SK-N-SH treated with all-trans-retinoic acid at 6 μM for 48 hours (cell line): ENCODE results near the gene ARID3A.

Experiments used
- ARNTL ChIP-seq: fragments of 450-650 bp; formaldehyde crosslinking; IDR thresholded peaks from 2 replicates; pipeline ENCODE4 v1.5.0; 2020; ENCODE audit warnings: low read depth, mild to moderate bottlenecking, moderate library complexity, borderline replicate concordance
- CREB5 ChIP-seq: fragments of 250-450 bp; sonication (Bioruptor Pico); IDR thresholded peaks from 2 replicates; pipeline ENCODE4 v1.5.1; 2020; ENCODE audit warnings: low read depth, mild to moderate bottlenecking, moderate library complexity
- CSDC2 ChIP-seq: fragments of 250-450 bp; sonication (Bioruptor Pico); IDR thresholded peaks from 2 replicates; pipeline ENCODE4 v1.5.0; 2020; ENCODE audit warnings: mild to moderate bottlenecking, moderate library complexity
- RARB ChIP-seq: fragments of 250-450 bp; sonication (Bioruptor Pico); IDR thresholded peaks from 2 replicates; pipeline ENCODE4 v1.8.0; 2021; ENCODE audit warnings: mild to moderate bottlenecking, moderate library complexity
- TCF4 ChIP-seq: fragments of 250-450 bp; sonication (Bioruptor Pico); IDR thresholded peaks from 2 replicates; pipeline ENCODE4 v1.8.0; 2021; ENCODE audit warnings: mild to moderate bottlenecking, moderate library complexity, borderline replicate concordance
- TSHZ2 ChIP-seq: fragments of 250-450 bp; sonication (Bioruptor Pico); IDR thresholded peaks from 2 replicates; pipeline ENCODE4 v1.5.0; 2020; ENCODE audit warnings: mild to moderate bottlenecking, moderate library complexity
- ZFP3 ChIP-seq: fragments of 250-450 bp; sonication (Bioruptor Pico); IDR thresholded peaks from 2 replicates; pipeline ENCODE4 v1.5.0; 2020; ENCODE audit warnings: mild to moderate bottlenecking, moderate library complexity
- ZFP30 ChIP-seq: fragments of 450-650 bp; formaldehyde crosslinking; IDR thresholded peaks from 2 replicates; pipeline ENCODE4 v1.5.0; 2022; ENCODE audit warnings: mild to moderate bottlenecking, moderate library complexity
- ZNF8 ChIP-seq: fragments of 450-650 bp; formaldehyde crosslinking; IDR thresholded peaks from 2 replicates; pipeline ENCODE4 v1.5.0; 2020; ENCODE audit warnings: mild to moderate bottlenecking, moderate library complexity
- TF ChIP-seq, protein P1 (sequence below): fragments of 250-450 bp; sonication (Bioruptor Pico); IDR thresholded peaks from 2 replicates; pipeline ENCODE4 v1.8.0; 2020; ENCODE audit warnings: mild to moderate bottlenecking, moderate library complexity, borderline replicate concordance

DNA sequence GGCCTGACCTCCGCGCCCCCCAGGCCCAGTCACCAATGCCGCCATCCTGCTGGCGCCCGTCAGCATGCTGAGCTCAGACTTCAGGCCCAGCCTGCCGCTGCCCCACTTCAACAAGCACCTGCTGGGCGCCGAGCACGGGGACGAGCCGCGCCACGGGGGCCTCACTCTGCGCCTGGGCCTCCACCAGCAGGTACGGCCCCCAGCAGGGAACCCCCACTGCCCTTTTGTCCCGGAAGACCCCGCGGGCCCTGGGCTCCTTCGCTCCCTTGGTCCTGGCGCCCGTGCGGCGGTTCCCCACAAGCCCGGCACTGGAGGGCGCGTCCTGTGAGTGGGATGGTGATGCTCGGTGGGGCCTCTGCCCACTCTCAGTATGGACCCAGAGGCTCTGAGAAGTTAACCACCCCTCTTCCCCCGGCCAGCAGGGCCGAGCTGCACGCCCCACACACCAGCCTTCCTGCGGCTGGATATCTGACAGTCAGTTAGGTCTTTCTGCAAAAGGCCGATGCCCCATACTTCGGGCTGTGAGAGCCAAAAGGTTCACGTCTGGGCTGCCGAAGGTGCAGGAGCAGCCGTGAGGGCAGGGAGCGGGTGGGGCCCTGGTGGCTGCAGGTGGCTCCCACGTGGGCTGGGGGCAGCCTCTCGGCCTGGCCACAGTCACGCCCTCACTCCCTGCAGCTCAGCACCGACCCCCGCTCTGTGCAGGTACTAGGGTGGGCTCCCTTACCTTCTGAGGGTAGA, 66.3 kb downstream of the ARID3A start:
- no peak for TF ChIP-seq ARNTL
- TF ChIP-seq ZFP3 (CRISPR knock-in tag), result no peak
- TF ChIP-seq, protein P1, sequence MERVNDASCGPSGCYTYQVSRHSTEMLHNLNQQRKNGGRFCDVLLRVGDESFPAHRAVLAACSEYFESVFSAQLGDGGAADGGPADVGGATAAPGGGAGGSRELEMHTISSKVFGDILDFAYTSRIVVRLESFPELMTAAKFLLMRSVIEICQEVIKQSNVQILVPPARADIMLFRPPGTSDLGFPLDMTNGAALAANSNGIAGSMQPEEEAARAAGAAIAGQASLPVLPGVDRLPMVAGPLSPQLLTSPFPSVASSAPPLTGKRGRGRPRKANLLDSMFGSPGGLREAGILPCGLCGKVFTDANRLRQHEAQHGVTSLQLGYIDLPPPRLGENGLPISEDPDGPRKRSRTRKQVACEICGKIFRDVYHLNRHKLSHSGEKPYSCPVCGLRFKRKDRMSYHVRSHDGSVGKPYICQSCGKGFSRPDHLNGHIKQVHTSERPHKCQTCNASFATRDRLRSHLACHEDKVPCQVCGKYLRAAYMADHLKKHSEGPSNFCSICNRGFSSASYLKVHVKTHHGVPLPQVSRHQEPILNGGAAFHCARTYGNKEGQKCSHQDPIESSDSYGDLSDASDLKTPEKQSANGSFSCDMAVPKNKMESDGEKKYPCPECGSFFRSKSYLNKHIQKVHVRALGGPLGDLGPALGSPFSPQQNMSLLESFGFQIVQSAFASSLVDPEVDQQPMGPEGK (CRISPR knock-in tag), result no peak
- TF ChIP-seq RARB, result no peak
- TF ChIP-seq CSDC2 (CRISPR knock-in tag), result no peak
- TF ChIP-seq TSHZ2, result no peak
- no peak for TF ChIP-seq TCF4
- TF ChIP-seq ZFP30 (CRISPR knock-in tag), result no peak
- no peak for TF ChIP-seq CREB5
- no peak for TF ChIP-seq ZNF8 (CRISPR knock-in tag)
